ENCODE results near the gene CKMT2. TPM values are rescaled to one million over a fixed set of nuclear protein-coding genes. Genes with fewer than 3 reads are reported as not detected.

Gene CKMT2
- total RNA-seq, 4 donors from 2014 or later: 2.5 to 12.3 (median 6.5) TPM

GRCh38 chr5:81216152-81216551 lies 17.0 kb upstream of the CKMT2 start:
- Histone ChIP-seq H3K9me3 (no peaks in the 10 kb centered on the region), H3K4me1 (no peaks in the 10 kb centered on the region), H3K27ac (no peak overlapping the region), H3K27me3 (no peaks in the 10 kb centered on the region), H3K36me3 (no peaks in the 10 kb centered on the region), H3K4me3 (no peak overlapping the region)
- no peak for TF ChIP-seq EP300 (IDR thresholded peaks at IDR 0.05)
- no peak for TF ChIP-seq CTCF (IDR thresholded peaks at IDR 0.05)
- TF ChIP-seq POLR2A (IDR thresholded peaks at IDR 0.05): no peak
- TF ChIP-seq POLR2AphosphoS5 (IDR thresholded peaks at IDR 0.05): no peak
- 75% methylated on average over 3 of the region's 3 CpGs for WGBS
- DNase-seq (ENCODE audit: low spot score in 2 of 2): no peak

- Histone ChIP-seq H3K36me3 (no peaks in the 10 kb centered on the region), H3K9me3 (no peaks in the 10 kb centered on the region), H3K27ac (no peak overlapping the region), H3K4me1 (no peaks in the 10 kb centered on the region), H3K27me3 (no peaks in the 10 kb centered on the region), H3K4me3 (no peak overlapping the region)
- 93% methylated on average over 3 of the region's 3 CpGs for WGBS
- DNase-seq (ENCODE audit: low spot score in 2 of 2): no peak
- no peak for TF ChIP-seq CTCF (IDR thresholded peaks at IDR 0.05)
- no peak for TF ChIP-seq EP300 (IDR thresholded peaks at IDR 0.05)
- no peak for TF ChIP-seq POLR2A (IDR thresholded peaks at IDR 0.05)
- TF ChIP-seq POLR2AphosphoS5 (IDR thresholded peaks at IDR 0.05): no peak
Observed at GRCh38 chr5:81219389-81219788, 13.7 kb upstream of the CKMT2 start.

GRCh38 chr5:81222285-81222684 lies 10.8 kb upstream of the CKMT2 start:
- Histone ChIP-seq H3K36me3 (no peaks in the 10 kb centered on the region), H3K27ac (no peak overlapping the region), H3K9me3 (no peaks in the 10 kb centered on the region), H3K27me3 (no peaks in the 10 kb centered on the region), H3K4me1 (no peaks in the 10 kb centered on the region), H3K4me3 (no peak overlapping the region)
- DNase-seq (ENCODE audit: low spot score in 2 of 2): no peak
- no peak for TF ChIP-seq POLR2A (IDR thresholded peaks at IDR 0.05)
- no peak for TF ChIP-seq EP300 (IDR thresholded peaks at IDR 0.05)
- TF ChIP-seq CTCF (IDR thresholded peaks at IDR 0.05): no peak
- TF ChIP-seq POLR2AphosphoS5 (IDR thresholded peaks at IDR 0.05): no peak

- Histone ChIP-seq H3K9me3 (no peaks in the 10 kb centered on the region), H3K27ac (no peak overlapping the region), H3K36me3 (no peaks in the 10 kb centered on the region), H3K4me1 (no peaks in the 10 kb centered on the region), H3K4me3 (no peak overlapping the region), H3K27me3 (no peaks in the 10 kb centered on the region)
- 90% methylated on average over 8 of the region's 8 CpGs for WGBS
- no peak for TF ChIP-seq EP300 (IDR thresholded peaks at IDR 0.05)
- no peak for TF ChIP-seq POLR2A (IDR thresholded peaks at IDR 0.05)
- TF ChIP-seq CTCF (IDR thresholded peaks at IDR 0.05): no peak
- TF ChIP-seq POLR2AphosphoS5 (IDR thresholded peaks at IDR 0.05): no peak
- no peak for DNase-seq (ENCODE audit: low spot score in 2 of 2)
Observed at GRCh38 chr5:81225463-81225862, 7.7 kb upstream of the CKMT2 start.

- Histone ChIP-seq H3K4me1 (no peaks in the 10 kb centered on the region), H3K27ac (no peak overlapping the region), H3K27me3 (no peaks in the 10 kb centered on the region), H3K4me3 (no peak overlapping the region), H3K9me3 (no peaks in the 10 kb centered on the region), H3K36me3 (no peaks in the 10 kb centered on the region)
- no peak for DNase-seq (ENCODE audit: low spot score in 2 of 2)
- TF ChIP-seq POLR2AphosphoS5 (IDR thresholded peaks at IDR 0.05) (no peak), POLR2A (IDR thresholded peaks at IDR 0.05) (no peak), EP300 (IDR thresholded peaks at IDR 0.05) (no peak), CTCF (IDR thresholded peaks at IDR 0.05) (no peak)
- WGBS: 62% methylated on average over 2 of the region's 2 CpGs
Observed at GRCh38 chr5:81226286-81226685, 6.8 kb upstream of the CKMT2 start.

Measured in suprapubic skin (tissue), 4 donors.